NB4 (cell line): ENCODE measurements around the gene FGF10.

ENCODE experiments used
- DNase-seq: peaks from one replicate; pipeline ENCODE4 v3.0.0; 2010; ENCODE audit warnings: low read depth
- H3K4me3 ChIP-seq: one replicate; pipeline ENCODE4 v1.5.1; 2011; ENCODE audit warnings: mild to moderate bottlenecking, low read depth, low read length, moderate library complexity
- MYC ChIP-seq: IDR thresholded peaks from 2 replicates; pipeline ENCODE4 v1.6.1; 2011; ENCODE audit warnings: low read depth, low read length
- POLR2A ChIP-seq: IDR thresholded peaks from 2 replicates; pipeline ENCODE4 v1.6.1; 2011; ENCODE audit warnings: mild to moderate bottlenecking; ENCODE audit not compliant: insufficient read length; ENCODE audit errors: extremely low read depth
- TF ChIP-seq, protein P1 (sequence below): IDR thresholded peaks from 2 replicates; pipeline ENCODE4 v1.6.1; 2011; ENCODE audit warnings: low read depth, low read length
- TF ChIP-seq, protein P2 (sequence below): IDR thresholded peaks from one replicate; pipeline ENCODE4 v1.5.1; 2012; ENCODE audit warnings: low read depth, low read length

Gene FGF10

DNA sequence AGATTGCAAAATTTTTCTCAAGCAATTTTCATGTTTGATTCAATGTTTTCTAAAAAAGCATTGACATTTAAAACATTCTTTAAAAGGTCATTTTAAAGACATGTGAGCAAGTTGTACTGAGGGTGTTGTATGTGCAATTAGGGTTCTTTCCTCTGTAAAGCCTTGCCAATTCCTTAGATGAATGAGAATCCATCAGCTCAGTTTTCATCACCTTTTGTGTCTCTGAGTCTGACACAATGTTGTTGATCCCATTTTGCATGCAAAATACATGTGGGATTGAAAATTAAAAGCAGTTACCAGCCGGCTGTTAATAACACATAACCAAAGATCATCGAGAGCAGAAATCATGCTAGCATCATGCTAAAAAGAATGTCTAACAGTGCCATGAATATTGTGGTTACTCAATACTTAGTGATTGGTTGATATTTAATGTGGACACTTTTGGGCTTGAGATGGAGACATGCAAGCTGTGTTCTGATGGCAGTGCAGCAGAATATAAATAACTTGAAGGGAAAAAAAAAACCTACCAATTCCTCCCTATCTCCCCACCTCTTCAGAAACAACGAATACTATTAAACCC, 57.7 kb downstream of the FGF10 start:
- H3K4me3 ChIP-seq, result no peak overlapping the region
- no peak for DNase-seq
- TF ChIP-seq, protein P1, sequence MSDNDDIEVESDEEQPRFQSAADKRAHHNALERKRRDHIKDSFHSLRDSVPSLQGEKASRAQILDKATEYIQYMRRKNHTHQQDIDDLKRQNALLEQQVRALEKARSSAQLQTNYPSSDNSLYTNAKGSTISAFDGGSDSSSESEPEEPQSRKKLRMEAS, result no peak
- TF ChIP-seq, protein P2, sequence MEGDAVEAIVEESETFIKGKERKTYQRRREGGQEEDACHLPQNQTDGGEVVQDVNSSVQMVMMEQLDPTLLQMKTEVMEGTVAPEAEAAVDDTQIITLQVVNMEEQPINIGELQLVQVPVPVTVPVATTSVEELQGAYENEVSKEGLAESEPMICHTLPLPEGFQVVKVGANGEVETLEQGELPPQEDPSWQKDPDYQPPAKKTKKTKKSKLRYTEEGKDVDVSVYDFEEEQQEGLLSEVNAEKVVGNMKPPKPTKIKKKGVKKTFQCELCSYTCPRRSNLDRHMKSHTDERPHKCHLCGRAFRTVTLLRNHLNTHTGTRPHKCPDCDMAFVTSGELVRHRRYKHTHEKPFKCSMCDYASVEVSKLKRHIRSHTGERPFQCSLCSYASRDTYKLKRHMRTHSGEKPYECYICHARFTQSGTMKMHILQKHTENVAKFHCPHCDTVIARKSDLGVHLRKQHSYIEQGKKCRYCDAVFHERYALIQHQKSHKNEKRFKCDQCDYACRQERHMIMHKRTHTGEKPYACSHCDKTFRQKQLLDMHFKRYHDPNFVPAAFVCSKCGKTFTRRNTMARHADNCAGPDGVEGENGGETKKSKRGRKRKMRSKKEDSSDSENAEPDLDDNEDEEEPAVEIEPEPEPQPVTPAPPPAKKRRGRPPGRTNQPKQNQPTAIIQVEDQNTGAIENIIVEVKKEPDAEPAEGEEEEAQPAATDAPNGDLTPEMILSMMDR, result no peak
- TF ChIP-seq POLR2A (no peak), MYC (no peak)

DNA sequence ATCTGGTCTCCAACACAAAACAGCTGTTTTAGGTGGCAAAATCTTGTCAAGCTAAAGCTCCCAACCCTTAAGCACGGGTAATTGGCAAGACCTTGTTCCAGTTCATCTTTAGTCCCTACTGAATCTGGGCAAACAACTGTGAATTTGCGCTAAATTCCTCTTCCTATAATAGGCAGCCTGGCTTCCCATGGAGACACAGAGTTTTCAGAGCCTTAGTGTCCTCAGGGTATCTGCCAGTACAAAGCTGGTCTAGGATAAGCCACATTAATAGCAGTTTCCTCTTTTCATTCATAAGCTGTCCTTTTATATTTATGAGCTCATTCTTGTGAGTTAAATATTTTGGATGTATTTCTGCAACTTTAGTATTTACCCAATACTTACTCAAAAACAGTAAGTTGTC, 59.5 kb downstream of the FGF10 start:
- no peak for DNase-seq
- H3K4me3 ChIP-seq, result no peak overlapping the region

DNA sequence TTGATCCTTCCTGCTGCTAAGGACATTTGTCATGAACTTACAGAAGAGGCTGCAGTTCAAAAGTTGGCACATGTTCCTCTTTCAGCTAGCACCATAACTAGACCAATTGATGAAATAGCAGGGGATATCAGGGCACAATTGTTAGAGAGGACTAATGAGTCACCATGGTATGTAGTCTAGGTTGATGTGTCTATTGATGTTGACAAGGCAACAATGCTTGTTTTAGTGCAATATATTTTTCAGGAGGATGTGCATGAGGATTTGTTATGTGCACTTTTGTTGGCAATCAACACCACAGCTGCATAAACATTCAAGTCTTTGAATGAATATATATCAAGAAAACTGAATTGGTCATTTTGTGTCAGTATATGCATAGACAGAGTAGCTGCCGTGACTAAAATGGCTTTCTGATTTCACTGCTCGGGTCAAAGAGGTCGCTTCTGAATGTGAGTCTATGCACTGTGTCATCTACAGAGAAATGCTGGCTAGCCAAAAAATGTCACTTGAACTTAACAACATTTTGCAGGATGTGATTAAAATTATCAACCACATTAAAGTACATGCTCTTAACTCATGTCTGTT, 68.0 kb downstream of the FGF10 start:
- no peak for DNase-seq
- no peak overlapping the region for H3K4me3 ChIP-seq
- TF ChIP-seq MYC (no peak), POLR2A (no peak)
- TF ChIP-seq, protein P1, result no peak
- TF ChIP-seq, protein P2, result no peak

More for the DNA sequence above, 59.5 kb downstream of the FGF10 start:
- TF ChIP-seq, protein P1, result no peak
- TF ChIP-seq, protein P2, result no peak
- TF ChIP-seq MYC (no peak), POLR2A (no peak)

DNA sequence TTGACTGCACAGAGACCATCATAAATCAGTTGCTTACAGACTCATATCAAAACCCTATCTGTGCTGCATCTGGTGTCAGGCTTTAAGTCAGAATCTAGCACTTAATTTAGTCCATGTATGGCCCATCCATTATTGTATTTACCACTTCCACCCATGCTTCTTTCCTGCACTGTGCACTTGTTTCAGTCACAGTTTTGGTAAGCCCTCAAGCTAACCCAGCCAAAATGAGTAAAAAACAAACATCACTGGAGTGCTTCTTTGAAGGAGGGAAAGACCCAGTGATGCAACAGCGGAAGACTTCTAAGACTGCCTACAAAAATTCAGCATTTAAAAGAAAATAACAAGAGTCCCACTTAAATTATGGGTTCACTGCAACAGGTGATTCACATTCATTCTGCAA, 69.0 kb downstream of the FGF10 start:
- no peak for DNase-seq
- TF ChIP-seq MYC (no peak), POLR2A (no peak)
- TF ChIP-seq, protein P1, result no peak
- TF ChIP-seq, protein P2, result no peak

DNA sequence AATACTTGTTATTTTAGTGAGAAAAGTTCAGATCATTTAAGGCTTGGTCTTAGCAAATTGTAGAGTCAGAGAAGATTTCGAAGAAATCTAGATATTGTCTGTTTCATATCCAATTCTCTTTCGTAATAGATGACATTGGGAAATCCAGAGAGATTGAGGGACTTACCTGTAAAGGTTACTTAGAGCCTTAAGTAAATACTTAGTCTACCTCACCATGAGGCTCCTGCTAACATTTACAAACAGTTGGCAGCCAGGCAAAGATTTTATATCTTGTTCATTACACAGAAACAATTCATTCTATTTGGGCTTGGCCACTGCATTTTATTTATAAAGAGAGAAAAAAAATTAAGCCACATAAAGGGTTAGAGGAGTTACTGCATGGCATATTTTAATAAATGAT, 70.3 kb downstream of the FGF10 start:
- H3K4me3 ChIP-seq, result no peak overlapping the region
- TF ChIP-seq, protein P1, result no peak
- TF ChIP-seq MYC (no peak), POLR2A (no peak)
- TF ChIP-seq, protein P2, result no peak
- DNase-seq, result no peak

More for the DNA sequence above, 69.0 kb downstream of the FGF10 start:
- H3K4me3 ChIP-seq, result no peak overlapping the region

DNA sequence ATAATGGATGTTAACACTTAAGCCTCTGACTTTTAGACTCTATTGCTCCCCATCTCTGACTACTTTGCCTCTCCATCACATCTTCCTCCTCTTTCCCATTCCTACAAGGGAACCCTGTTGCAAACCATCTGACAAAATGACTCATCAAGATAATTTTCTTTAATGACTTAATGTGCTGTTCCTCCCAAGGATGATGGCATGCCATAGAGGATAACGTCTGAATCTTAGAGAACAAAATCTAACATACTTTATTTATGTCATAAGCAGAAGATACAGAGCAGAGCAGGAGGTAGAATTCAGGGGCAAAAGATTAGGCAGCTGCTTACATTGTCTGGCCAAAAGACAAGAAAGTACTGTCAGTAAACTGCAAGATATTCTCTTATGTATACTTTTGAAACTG, 76.8 kb downstream of the FGF10 start:
- DNase-seq, result no peak
- no peak overlapping the region for H3K4me3 ChIP-seq
- TF ChIP-seq, protein P2, result no peak
- no peak for TF ChIP-seq POLR2A
- TF ChIP-seq, protein P1, result no peak
- TF ChIP-seq MYC, result no peak
